ENCODE measurements around the gene ADGB.
"Not testable (repeated sequence)": the region's sequence is repeated elsewhere in the genome, so short reads cannot be mapped to it uniquely, and the experiment has no call there.

Gene ADGB

DNA sequence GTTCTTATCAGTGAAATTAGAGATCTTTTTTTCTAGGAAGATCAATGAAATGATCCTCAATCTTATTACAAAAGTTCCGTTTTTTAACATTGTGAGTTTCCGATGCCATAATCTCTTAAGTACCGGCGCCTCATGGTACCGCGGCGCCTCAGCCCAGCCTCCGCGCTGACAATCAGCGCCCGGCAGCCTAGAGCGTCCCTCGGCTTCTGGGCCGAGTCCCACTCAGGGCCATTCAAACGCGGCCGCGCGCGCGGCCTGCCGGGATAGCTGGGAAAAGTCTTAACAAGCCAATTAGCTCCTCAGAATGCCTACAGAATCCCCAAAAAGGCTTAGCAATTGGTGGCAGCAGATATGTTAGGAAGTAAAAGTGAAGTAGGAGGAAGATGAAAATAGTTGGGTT, 204.8 kb downstream of the ADGB start:
- no peak for DNase-seq (ENCODE audit: insufficient read length, low spot score)
- FAIRE-seq: no peak
- TF ChIP-seq POU2F2 (IDR thresholded peaks at IDR 0.05; ENCODE audit: low read depth, low read length) (no peak), TAF1 (IDR thresholded peaks at IDR 0.05; ENCODE audit: low read depth, low read length) (no peak), POLR2AphosphoS5 (IDR thresholded peaks at IDR 0.05; ENCODE audit: low read depth, low read length) (no peak), POLR2A (IDR thresholded peaks at IDR 0.05; ENCODE audit: low read depth, low read length) (no peak), SPI1 (IDR thresholded peaks at IDR 0.05; ENCODE audit: low read depth, low read length) (no peak), PAX5 (IDR thresholded peaks at IDR 0.05; ENCODE audit: insufficient read depth, low read length, severe bottlenecking) (no peak)

DNA sequence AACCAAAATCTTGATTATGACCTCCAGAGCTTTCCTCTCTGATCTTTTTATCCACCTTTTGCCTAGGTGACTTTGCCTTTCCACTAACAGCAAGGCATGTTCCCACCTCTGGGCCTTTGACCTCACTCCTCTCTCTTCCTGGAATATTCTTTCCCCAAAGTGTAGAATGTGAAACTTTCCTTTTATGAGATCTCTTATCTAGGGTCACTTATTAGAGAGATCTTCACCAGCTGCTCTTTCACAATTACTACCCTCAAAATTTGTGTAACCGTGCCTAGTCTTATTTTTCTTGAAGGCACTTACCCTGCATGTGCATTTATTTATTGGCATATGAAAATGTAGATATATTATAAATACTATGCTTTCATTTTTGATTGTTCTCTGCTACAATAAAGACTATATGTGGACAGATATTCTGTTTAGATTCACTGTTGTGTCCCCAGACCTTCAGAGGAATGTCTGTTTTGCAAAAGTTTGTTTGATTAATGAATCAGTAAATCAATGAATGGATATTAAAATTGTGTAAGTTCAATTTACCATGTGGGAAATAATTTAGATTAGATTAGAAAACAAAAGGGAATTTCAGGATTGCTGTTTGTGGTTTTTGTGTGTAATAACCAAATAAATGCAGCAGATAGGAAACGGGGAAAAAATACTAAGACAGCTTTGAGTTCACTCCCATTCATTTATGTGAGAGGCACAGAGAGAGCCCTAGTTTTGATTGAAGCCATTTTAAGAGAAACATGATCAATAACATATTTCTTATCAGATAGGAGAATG, 207.0 kb downstream of the ADGB start:
- DNase-seq (ENCODE audit: insufficient read length, low spot score) (no peak), FAIRE-seq (no peak)
- TF ChIP-seq TAF1 (IDR thresholded peaks at IDR 0.05; ENCODE audit: low read depth, low read length): no peak
- no peak for TF ChIP-seq POU2F2 (IDR thresholded peaks at IDR 0.05; ENCODE audit: low read depth, low read length)
- no peak for TF ChIP-seq POLR2A (IDR thresholded peaks at IDR 0.05; ENCODE audit: low read depth, low read length)
- no peak for TF ChIP-seq PAX5 (IDR thresholded peaks at IDR 0.05; ENCODE audit: insufficient read depth, low read length, severe bottlenecking)
- no peak for TF ChIP-seq POLR2AphosphoS5 (IDR thresholded peaks at IDR 0.05; ENCODE audit: low read depth, low read length)
- no peak for TF ChIP-seq SPI1 (IDR thresholded peaks at IDR 0.05; ENCODE audit: low read depth, low read length)

DNA sequence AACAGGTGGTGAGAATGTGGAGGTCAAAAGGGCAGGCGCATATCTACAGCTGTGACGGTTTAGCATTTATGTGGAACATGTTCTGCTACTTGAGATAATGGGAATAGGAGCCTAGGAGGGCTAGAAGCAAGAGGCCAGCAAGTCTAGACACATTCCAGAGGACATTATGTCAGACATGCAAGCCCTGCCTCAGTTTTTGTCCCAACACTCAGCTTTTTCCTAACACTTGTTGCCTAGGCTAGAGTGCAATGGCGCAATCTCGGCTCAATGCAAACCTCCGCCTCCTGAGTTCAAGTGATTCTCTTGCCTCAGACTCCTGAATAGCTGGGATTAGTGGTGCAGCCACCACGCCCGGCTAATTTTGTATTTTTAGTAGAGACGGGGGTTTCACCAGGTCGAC, 210.2 kb downstream of the ADGB start:
- not testable (repeated sequence) for DNase-seq (ENCODE audit: insufficient read length, low spot score); FAIRE-seq

DNA sequence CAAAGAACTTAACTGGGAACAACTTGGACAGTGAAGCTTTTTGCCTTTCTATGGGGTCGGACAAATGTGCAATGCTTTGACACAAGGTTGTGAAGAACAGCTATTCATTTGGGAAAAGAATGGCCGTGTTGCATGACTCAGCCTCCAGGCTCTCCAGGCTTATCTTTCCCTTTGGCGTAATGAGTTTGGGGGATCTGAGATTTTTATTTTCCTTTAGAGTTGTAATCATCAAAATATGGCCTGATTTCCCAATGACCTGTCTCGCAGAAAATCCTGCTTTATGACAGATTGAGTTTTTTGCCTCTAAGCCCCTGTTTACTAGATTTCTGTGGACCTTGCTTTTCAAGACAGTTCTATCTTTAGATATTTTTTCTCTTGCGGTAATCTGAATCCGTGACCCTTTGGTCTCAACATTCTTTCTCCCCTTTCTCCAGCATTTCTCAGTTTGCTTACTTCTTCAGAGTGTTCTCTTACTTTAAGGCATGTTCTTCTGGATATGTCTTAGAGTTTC, 214.1 kb downstream of the ADGB start:
- not testable (repeated sequence) for FAIRE-seq; DNase-seq (ENCODE audit: insufficient read length, low spot score)

DNA sequence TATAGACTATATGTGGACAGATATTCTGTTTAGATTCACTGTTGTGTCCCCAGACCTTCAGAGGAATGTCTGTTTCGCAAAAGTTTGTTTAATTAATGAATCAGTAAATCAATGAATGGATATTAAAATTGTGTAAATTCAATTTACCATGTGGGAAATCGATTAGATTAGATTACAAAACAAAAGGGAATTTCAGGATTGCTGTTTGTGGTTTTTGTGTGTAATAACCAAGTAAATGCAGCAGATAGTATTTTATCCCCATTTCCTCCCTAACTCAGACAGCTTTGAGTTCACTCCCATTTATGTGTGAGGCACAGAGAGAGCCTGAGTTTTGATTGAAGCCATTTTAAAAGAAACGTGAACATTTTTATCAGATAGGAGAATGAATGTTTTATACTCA, 214.8 kb downstream of the ADGB start:
- DNase-seq (ENCODE audit: insufficient read length, low spot score) (no peak), FAIRE-seq (no peak)
- TF ChIP-seq POU2F2 (IDR thresholded peaks at IDR 0.05; ENCODE audit: low read depth, low read length) (no peak), POLR2A (IDR thresholded peaks at IDR 0.05; ENCODE audit: low read depth, low read length) (no peak)

DNA sequence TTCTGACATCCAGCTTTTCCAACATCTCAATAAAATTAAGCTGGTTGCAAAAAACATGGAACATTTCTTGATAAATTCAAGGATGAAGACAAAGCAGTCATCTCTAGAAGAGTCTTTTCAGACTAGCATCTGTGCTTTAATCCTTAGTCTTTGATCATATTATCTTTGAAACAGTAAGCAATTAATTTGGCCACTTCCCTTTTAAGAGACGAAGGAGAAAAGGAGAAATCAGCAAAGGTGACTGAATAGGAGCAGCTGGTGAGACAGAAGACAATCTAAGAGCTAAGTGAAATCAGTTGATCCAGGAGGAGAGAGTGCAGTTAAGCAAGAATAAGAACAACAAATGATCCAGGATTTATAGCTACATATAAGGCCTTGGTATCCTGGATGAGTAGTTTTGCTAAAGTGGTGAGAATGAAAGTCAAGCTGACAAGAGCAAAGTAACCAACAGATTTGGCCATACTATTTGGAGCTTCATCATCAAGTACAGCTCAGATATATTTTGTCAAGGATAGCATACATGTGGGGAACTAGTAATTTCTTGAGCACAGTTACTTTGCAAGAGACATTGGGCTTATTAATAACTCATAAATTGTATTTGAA, 215.5 kb downstream of the ADGB start:
- TF ChIP-seq POU2F2 (IDR thresholded peaks at IDR 0.05; ENCODE audit: low read depth, low read length) (no peak), PAX5 (IDR thresholded peaks at IDR 0.05; ENCODE audit: insufficient read depth, low read length, severe bottlenecking) (no peak), POLR2A (IDR thresholded peaks at IDR 0.05; ENCODE audit: low read depth, low read length) (no peak), TAF1 (IDR thresholded peaks at IDR 0.05; ENCODE audit: low read depth, low read length) (no peak), POLR2AphosphoS5 (IDR thresholded peaks at IDR 0.05; ENCODE audit: low read depth, low read length) (no peak), SPI1 (IDR thresholded peaks at IDR 0.05; ENCODE audit: low read depth, low read length) (no peak)
- FAIRE-seq: no peak
- DNase-seq (ENCODE audit: insufficient read length, low spot score): no peak

DNA sequence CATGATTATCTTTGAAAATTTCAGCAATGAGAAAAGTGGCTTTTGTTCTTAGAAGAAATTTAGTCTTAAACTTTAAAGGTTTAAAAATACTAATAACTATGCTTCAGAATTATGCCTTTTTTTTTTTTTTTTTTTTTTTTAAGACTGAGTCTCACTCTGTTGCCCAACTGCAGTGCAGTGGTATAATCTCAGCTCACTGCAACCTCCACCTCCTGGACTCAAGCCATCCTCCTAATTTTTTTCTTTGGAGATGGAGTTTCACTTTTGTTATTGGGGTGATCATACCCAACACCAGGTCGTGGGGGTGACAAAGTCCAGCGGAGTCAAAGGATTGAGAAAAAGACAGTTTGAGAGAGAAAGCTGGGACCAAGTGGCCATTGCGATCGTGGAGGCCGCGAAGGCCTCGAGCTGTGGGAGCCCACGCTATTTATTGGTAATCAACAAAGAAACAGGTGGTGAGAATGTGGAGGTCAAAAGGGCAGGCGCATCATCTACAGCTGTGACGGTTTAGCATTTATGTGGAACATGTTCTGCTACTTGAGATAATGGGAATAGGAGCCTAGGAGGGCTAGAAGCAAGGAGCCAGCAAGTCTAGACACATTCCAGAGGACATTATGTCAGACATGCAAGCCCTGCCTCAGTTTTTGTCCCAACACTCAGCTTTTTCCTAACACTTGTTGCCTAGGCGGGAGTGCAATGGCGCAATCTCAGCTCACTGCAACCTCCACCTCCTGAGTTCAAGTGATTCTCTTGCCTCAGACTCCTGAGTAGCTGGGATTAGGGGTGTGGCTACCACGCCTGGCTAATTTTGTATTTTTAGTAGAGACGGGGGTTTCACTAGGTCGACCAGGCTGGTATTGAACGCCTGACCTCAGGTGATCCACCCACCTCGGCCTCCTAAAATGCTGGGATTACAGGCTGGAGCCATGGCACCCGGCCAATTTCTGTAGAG, 217.0 kb downstream of the ADGB start:
- not testable (repeated sequence) for FAIRE-seq; DNase-seq (ENCODE audit: insufficient read length, low spot score)

DNA sequence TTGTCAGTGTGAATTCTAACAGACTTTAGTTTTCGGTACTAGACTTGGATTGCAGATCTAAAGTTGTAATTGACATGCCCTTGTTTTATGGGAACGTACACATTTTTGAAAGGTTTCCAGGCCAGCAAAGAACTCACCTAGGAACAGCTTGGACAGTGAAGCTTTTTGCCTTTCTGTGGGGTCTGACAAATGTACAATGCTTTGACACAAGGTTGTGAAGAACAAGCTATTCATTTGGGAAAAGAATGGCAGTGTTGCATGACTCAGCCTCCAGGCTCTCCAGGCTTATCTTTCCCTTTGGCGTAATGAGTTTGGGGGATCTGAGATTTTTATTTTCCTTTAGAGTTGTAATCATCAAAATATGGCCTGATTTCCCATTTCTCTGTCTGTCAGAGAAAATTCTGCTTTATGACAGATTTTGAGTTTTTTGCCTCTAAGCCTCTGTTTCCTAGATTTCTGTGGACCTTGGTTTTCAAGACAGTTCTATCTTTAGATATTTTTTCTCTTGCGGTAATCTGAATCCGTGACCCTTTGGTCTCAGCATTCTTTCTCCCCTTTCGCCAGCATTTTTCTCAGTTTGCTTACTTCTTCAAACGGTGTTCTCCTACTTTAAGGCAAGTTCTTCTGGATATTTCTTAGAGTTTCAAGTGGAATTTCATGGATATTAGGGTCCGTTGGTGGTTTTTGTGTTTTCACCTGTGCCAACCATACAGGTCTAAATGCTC, 221.0 kb downstream of the ADGB start:
- no peak for FAIRE-seq
- no peak for DNase-seq (ENCODE audit: insufficient read length, low spot score)
- TF ChIP-seq PAX5 (IDR thresholded peaks at IDR 0.05; ENCODE audit: insufficient read depth, low read length, severe bottlenecking): no peak
- no peak for TF ChIP-seq SPI1 (IDR thresholded peaks at IDR 0.05; ENCODE audit: low read depth, low read length)
- TF ChIP-seq POLR2A (IDR thresholded peaks at IDR 0.05; ENCODE audit: low read depth, low read length): no peak
- TF ChIP-seq POLR2AphosphoS5 (IDR thresholded peaks at IDR 0.05; ENCODE audit: low read depth, low read length): no peak
- TF ChIP-seq POU2F2 (IDR thresholded peaks at IDR 0.05; ENCODE audit: low read depth, low read length): no peak
- no peak for TF ChIP-seq TAF1 (IDR thresholded peaks at IDR 0.05; ENCODE audit: low read depth, low read length)

DNA sequence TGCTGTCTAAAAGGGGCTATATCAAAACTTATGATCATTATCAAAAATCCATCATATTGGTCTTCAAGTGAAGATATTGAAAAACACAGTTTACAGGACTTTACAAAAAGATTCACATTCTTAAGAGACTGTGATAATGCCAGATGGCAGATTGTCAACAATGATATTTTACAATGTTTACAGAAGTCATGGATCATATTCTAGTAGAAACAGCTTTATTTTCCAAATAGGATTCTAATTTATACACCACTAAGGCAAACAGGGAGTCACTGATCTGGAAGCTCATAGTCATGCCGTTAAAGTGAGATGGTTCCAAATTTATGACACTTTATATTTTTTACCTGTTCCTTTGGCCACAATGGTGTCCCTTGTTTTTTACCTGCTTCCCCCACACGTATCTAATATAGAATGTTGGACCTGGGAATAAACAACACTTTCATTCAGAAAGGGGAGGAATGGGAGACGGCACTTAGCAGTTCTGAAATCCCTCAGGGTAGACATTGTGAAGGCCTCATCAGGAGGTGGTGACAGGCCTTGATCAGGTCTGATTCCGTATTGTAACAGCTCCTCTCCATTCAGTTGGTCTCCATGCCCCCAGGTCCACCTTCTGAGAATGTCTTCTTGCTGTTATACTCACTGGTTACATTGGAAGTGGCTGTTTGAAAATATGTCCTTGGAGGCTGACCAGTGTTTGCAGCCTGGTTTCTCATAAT, 228.6 kb downstream of the ADGB start:
- no peak for FAIRE-seq
- DNase-seq (ENCODE audit: insufficient read length, low spot score): no peak
- TF ChIP-seq TAF1 (IDR thresholded peaks at IDR 0.05; ENCODE audit: low read depth, low read length) (no peak), PAX5 (IDR thresholded peaks at IDR 0.05; ENCODE audit: insufficient read depth, low read length, severe bottlenecking) (no peak), SPI1 (IDR thresholded peaks at IDR 0.05; ENCODE audit: low read depth, low read length) (no peak), POU2F2 (IDR thresholded peaks at IDR 0.05; ENCODE audit: low read depth, low read length) (no peak), POLR2A (IDR thresholded peaks at IDR 0.05; ENCODE audit: low read depth, low read length) (no peak), POLR2AphosphoS5 (IDR thresholded peaks at IDR 0.05; ENCODE audit: low read depth, low read length) (no peak)

All from GM12891 (cell line).